Upper lobe of left lung (tissue), 4 donors: ENCODE measurements around the gene RYR3.

Experiments
- CTCF ChIP-seq, 6 experiments: fragments of 450-650 bp in 4 of 6; fragments of 200-600 bp in 2 of 6; sonication (generic) in 2 of 6; IDR thresholded peaks; one replicate each; pipeline ENCODE4 v1.5.1; 2016 to 2019; ENCODE audit warnings: antibody characterized with exemption in 6 of 6
- POLR2AphosphoS5 ChIP-seq, 2 donors: sonication (generic); formaldehyde crosslinking; IDR thresholded peaks; one replicate each; pipeline ENCODE4 v1.5.1; 2017; ENCODE audit warnings: antibody characterized with exemption in 2 of 2

DNA sequence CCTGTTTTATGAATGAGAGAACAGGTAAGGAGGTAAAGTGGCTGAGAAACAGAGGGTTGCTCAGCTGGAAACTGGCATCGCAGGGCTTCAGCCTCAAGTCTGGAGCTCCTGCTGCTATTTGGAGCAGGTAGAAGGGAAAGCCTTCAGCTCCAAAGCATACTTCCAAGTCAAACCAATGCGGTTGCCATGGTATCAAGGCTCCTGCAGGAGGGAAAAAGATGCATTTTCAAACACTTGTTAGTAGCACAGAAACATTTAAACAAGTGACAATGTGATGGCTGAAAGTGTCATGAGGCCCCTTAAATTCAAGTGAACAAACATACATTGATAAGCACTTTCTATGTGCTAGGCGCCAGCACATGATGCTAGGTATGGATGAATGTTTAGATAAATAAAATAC lies 60.4 kb downstream of the RYR3 start:
- no peak for TF ChIP-seq CTCF (IDR thresholded peaks at IDR 0.05)
- no peak for TF ChIP-seq POLR2AphosphoS5 (IDR thresholded peaks at IDR 0.05)
